Fibroblast of villous mesenchyme (primary cell): Measurements from ENCODE around the gene DUSP15. TPM values are rescaled to one million over a fixed set of nuclear protein-coding genes. Genes with fewer than 3 reads are reported as not detected.

Source experiments
- small RNA-seq: library from RNA; depleted of rRNA; stranded (forward); fragments of <200 nt; gene quantifications from one replicate; pipeline ENCODE3, GENCODE V24; 2012
- total RNA-seq: library from RNA; depleted of rRNA; stranded (reverse); fragments of >200 nt; gene quantifications from 2 replicates; pipeline ENCODE4 v1.2.3, GENCODE V29; 2012

DUSP15 gene
- total RNA-seq, 1 donor: not detected

Small RNAs within 50 kb of the gene (small RNA-seq; reads per million reads assigned to genes)
- 1.7 reads per million, percentile 42 among the genes with 10 or more reads in this experiment for gene RNU1-94P

Other genes starting within 250 kb of the DUSP15 start
- not detected in 2 replicates for gene COX4I2, start 232.6 kb downstream of the DUSP15 start, total RNA-seq
- gene BCL2L1, start 147.7 kb downstream of the DUSP15 start, total RNA-seq: 82.8 and 113 TPM in 2 replicates
- gene TPX2, start 131.2 kb downstream of the DUSP15 start, total RNA-seq: 35.4 and 62.2 TPM in 2 replicates
- under 0.01 and 0.32 TPM in 2 replicates for gene MYLK2, start 51.2 kb downstream of the DUSP15 start, total RNA-seq
- 1.7 and 2.9 TPM in 2 replicates for gene FOXS1, start 24.9 kb downstream of the DUSP15 start, total RNA-seq
- not detected in 2 replicates for gene TTLL9, start 107 bp upstream of the DUSP15 start, total RNA-seq
- 2.6 and 3.5 TPM in 2 replicates for gene PDRG1, start 81.5 kb upstream of the DUSP15 start, total RNA-seq
- not detected in 2 replicates for gene XKR7, start 97.6 kb upstream of the DUSP15 start, total RNA-seq
- gene CCM2L, start 139.9 kb upstream of the DUSP15 start, total RNA-seq: under 0.01 TPM in 1 of 2 replicates, not detected in the other
- gene HCK, start 181.7 kb upstream of the DUSP15 start, total RNA-seq: not detected in 2 replicates
- gene TM9SF4, start 239.2 kb upstream of the DUSP15 start, total RNA-seq: 43.5 and 58.7 TPM in 2 replicates